Panc1 (cell line): ENCODE results near the gene ZNF681. TPM values are rescaled to one million over a fixed set of nuclear protein-coding genes. Genes with fewer than 3 reads are reported as not detected.

Experiments
- ATAC-seq: fragments of 200-7000 bp; cut with Tn5 transposase; 2 replicates; pipeline ENCODE4 v1.9.1; 2020; ENCODE audit warnings: mild to moderate bottlenecking, moderate library complexity
- BruUV-seq: library from RNA; stranded (reverse); fragments of 400-500 nt; replicated peaks from 2 replicates; lab custom pipeline; 2021; lab: Mats Ljungman, UMichigan
- CTCF ChIA-PET: fragments of 300-600 bp; sonication (Branson Sonifier 250); formaldehyde crosslinking; loops from one replicate; lab custom pipeline; 2022; ENCODE audit warnings: antibody characterized with exemption; lab: Charles Lee
- POLR2A ChIA-PET: fragments of 300-600 bp; sonication (Branson Sonifier 250); formaldehyde crosslinking; loops from one replicate; lab custom pipeline; 2022; ENCODE audit warnings: antibody characterized with exemption; lab: Charles Lee
- DNase-seq: peaks from one replicate; pipeline ENCODE4 v3.0.0-alpha.2; 2010; ENCODE audit warnings: low read depth, low spot score
- H3K27ac ChIP-seq: 2 replicates; pipeline ENCODE4 v1.5.1; 2011; ENCODE audit warnings: mild to moderate bottlenecking, low read length, inconsistent platforms
- H3K27me3 ChIP-seq: fragments of 200-500 bp; sonication (Bioruptor generic); 2 replicates; pipeline ENCODE4 v1.6.0; 2014; ENCODE audit warnings: low read length, inconsistent platforms; ENCODE audit not compliant: control insufficient read depth, insufficient read depth
- H3K36me3 ChIP-seq: fragments of 200-500 bp; sonication (Bioruptor generic); 2 replicates; pipeline ENCODE4 v1.5.1; 2014; ENCODE audit warnings: inconsistent platforms, mild to moderate bottlenecking, low read length, moderate library complexity; ENCODE audit not compliant: control insufficient read depth, insufficient read depth
- H3K4me1 ChIP-seq: 2 replicates; pipeline ENCODE4 v1.5.1; 2011; ENCODE audit warnings: inconsistent platforms, mild to moderate bottlenecking, low read length, moderate library complexity; ENCODE audit not compliant: control insufficient read depth, insufficient read depth
- H3K4me3 ChIP-seq, 2 experiments: 2 replicates each; pipeline ENCODE4 v1.5.1; 2011 to 2012; ENCODE audit warnings: low read depth in 2 of 2, low read length in 2 of 2, mild to moderate bottlenecking in 2 of 2, inconsistent platforms in 1 of 2, moderate library complexity in 1 of 2
- H3K9me3 ChIP-seq: fragments of 200-500 bp; sonication (Bioruptor generic); 2 replicates; pipeline ENCODE4 v1.5.1; 2014; ENCODE audit warnings: low read depth, mild to moderate bottlenecking, inconsistent platforms, low read length, moderate library complexity; ENCODE audit not compliant: control insufficient read depth, insufficient read depth
- CTCF ChIP-seq: fragments of 450-650 bp; IDR thresholded peaks from 2 replicates; pipeline ENCODE4 v1.5.1; 2017; ENCODE audit warnings: mild to moderate bottlenecking
- POLR2AphosphoS5 ChIP-seq: IDR thresholded peaks from 2 replicates; pipeline ENCODE4 v1.6.1; 2012; ENCODE audit warnings: mild to moderate bottlenecking, low read depth, low read length, moderate library complexity
- REST ChIP-seq, 2 experiments: IDR thresholded peaks; 2 replicates each; pipeline ENCODE4 v1.6.1; 2011 to 2012; ENCODE audit warnings: low read depth in 2 of 2, control low read depth in 1 of 2, low read length in 1 of 2, mild to moderate bottlenecking in 1 of 2, moderate library complexity in 1 of 2; ENCODE audit not compliant: insufficient read depth in 1 of 2
- SIN3A ChIP-seq: IDR thresholded peaks from 2 replicates; pipeline ENCODE4 v1.6.1; 2012; ENCODE audit warnings: low read depth, mild to moderate bottlenecking, low read length, moderate library complexity, borderline replicate concordance; ENCODE audit not compliant: insufficient read depth
- TCF7L2 ChIP-seq: IDR thresholded peaks from 2 replicates; pipeline ENCODE4 v1.6.1; 2011; ENCODE audit warnings: mild to moderate bottlenecking, low read depth, low read length, inconsistent platforms
- in situ Hi-C: cut with HindIII; loops from 2 replicates; pipeline ENCODE4 v1.10.0; 2016; ENCODE audit warnings: low sequenced_read_pairs, low pct_unique_long_range_greater_than_20kb
- intact Hi-C: fragments of 100-400 bp; cut with micrococcal nuclease; formaldehyde crosslinking; loops from one replicate; pipeline ENCODE4 v1.10.0; 2022; ENCODE audit not compliant: unreplicated experiment
- total RNA-seq: library from RNA; stranded (reverse); gene quantifications from one replicate; pipeline ENCODE4 v1.2.1, GENCODE V29; 2021; ENCODE audit not compliant: unreplicated experiment

ZNF681 gene
- total RNA-seq, 1 experiment from 2014 or later, result 2.0 TPM

- Histone ChIP-seq H3K27me3 (no peaks in the 10 kb centered on the region), H3K36me3 (no peaks in the 10 kb centered on the region; the same call in 1 of the 2 replicates), H3K4me1 (no peaks in the 10 kb centered on the region), H3K4me3 (no peak overlapping the region), H3K27ac (no peak overlapping the region), H3K9me3 (no peaks in the 10 kb centered on the region)
- intact Hi-C loops (no loop called here), in situ Hi-C loops (no loop called here)
- no peak for TF ChIP-seq CTCF
- TF ChIP-seq POLR2AphosphoS5, result no peak
- TF ChIP-seq SIN3A, result no peak
- TF ChIP-seq REST (IDR thresholded peaks at IDR 0.05; ENCODE audit: insufficient read depth in 1 of 2, low read depth in 2 of 2, low read length in 1 of 2), result no peak
- BruUV-seq, result no TSS peak
- no peak for DNase-seq
- ChIA-PET CTCF (no interaction called here), POLR2A (no interaction called here)
- ATAC-seq, result no peak
These were observed 15.4 kb upstream of the ZNF681 start for GRCh38 chr19:23774106-23774505.

GRCh38 chr19:23772675-23773063 is 14.0 kb upstream of the ZNF681 start:
- H3K4me3 ChIP-seq, result no peak overlapping the region
- CTCF ChIA-PET, result no interaction called here
- no peak overlapping the region for H3K27ac ChIP-seq
- DNase-seq, result no peak
- no peaks in the 10 kb centered on the region for H3K9me3 ChIP-seq
- BruUV-seq, result no TSS peak
- no peaks in the 10 kb centered on the region; the same call in 1 of the 2 replicates for H3K36me3 ChIP-seq
- no peaks in the 10 kb centered on the region for H3K4me1 ChIP-seq
- POLR2A ChIA-PET, result no interaction called here
- ATAC-seq, result no peak
- intact Hi-C loops, result no loop called here
- TF ChIP-seq POLR2AphosphoS5 (no peak), REST (IDR thresholded peaks at IDR 0.05; ENCODE audit: insufficient read depth in 1 of 2, low read depth in 2 of 2, low read length in 1 of 2) (no peak), TCF7L2 (no peak), SIN3A (no peak), CTCF (no peak)
- in situ Hi-C loops, result no loop called here
- no peaks in the 10 kb centered on the region for H3K27me3 ChIP-seq
